ENCODE results near the gene TBL1X.

DNA sequence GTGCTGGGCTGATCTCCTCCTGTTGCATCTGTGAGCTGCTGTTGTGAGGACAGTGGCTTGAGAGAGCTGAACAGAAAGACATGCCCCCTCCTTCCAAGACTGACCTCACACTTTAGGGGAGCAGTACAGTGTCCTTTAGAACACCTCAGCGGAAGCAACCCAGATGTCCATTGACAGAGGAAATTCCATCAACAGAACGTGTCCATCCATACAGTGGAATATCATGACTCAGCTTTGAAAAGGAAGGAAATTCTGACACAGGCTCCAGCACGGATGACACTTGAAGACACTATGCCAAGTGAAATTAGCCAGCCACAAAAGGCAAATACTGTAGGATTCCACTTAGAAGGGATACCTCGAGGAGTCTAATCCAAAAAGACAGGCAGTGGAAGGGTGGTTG is 197.3 kb downstream of the TBL1X start:
- TF ChIP-seq, protein P1, sequence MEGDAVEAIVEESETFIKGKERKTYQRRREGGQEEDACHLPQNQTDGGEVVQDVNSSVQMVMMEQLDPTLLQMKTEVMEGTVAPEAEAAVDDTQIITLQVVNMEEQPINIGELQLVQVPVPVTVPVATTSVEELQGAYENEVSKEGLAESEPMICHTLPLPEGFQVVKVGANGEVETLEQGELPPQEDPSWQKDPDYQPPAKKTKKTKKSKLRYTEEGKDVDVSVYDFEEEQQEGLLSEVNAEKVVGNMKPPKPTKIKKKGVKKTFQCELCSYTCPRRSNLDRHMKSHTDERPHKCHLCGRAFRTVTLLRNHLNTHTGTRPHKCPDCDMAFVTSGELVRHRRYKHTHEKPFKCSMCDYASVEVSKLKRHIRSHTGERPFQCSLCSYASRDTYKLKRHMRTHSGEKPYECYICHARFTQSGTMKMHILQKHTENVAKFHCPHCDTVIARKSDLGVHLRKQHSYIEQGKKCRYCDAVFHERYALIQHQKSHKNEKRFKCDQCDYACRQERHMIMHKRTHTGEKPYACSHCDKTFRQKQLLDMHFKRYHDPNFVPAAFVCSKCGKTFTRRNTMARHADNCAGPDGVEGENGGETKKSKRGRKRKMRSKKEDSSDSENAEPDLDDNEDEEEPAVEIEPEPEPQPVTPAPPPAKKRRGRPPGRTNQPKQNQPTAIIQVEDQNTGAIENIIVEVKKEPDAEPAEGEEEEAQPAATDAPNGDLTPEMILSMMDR (conservative IDR thresholded peaks at IDR 0.05; ENCODE audit: low read depth in 2 of 2): no peak
- TF ChIP-seq, protein P2, sequence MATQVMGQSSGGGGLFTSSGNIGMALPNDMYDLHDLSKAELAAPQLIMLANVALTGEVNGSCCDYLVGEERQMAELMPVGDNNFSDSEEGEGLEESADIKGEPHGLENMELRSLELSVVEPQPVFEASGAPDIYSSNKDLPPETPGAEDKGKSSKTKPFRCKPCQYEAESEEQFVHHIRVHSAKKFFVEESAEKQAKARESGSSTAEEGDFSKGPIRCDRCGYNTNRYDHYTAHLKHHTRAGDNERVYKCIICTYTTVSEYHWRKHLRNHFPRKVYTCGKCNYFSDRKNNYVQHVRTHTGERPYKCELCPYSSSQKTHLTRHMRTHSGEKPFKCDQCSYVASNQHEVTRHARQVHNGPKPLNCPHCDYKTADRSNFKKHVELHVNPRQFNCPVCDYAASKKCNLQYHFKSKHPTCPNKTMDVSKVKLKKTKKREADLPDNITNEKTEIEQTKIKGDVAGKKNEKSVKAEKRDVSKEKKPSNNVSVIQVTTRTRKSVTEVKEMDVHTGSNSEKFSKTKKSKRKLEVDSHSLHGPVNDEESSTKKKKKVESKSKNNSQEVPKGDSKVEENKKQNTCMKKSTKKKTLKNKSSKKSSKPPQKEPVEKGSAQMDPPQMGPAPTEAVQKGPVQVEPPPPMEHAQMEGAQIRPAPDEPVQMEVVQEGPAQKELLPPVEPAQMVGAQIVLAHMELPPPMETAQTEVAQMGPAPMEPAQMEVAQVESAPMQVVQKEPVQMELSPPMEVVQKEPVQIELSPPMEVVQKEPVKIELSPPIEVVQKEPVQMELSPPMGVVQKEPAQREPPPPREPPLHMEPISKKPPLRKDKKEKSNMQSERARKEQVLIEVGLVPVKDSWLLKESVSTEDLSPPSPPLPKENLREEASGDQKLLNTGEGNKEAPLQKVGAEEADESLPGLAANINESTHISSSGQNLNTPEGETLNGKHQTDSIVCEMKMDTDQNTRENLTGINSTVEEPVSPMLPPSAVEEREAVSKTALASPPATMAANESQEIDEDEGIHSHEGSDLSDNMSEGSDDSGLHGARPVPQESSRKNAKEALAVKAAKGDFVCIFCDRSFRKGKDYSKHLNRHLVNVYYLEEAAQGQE (IDR thresholded peaks at IDR 0.05; ENCODE audit: unreplicated experiment): no peak
- TF ChIP-seq EZH2 (IDR thresholded peaks at IDR 0.05; ENCODE audit: low read depth, unreplicated experiment): no peak
- TF ChIP-seq, protein P3, sequence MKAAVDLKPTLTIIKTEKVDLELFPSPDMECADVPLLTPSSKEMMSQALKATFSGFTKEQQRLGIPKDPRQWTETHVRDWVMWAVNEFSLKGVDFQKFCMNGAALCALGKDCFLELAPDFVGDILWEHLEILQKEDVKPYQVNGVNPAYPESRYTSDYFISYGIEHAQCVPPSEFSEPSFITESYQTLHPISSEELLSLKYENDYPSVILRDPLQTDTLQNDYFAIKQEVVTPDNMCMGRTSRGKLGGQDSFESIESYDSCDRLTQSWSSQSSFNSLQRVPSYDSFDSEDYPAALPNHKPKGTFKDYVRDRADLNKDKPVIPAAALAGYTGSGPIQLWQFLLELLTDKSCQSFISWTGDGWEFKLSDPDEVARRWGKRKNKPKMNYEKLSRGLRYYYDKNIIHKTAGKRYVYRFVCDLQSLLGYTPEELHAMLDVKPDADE (IDR thresholded peaks at IDR 0.05): no peak
- TF ChIP-seq POLR2AphosphoS5 (IDR thresholded peaks at IDR 0.05; ENCODE audit: low read depth): no peak
- TF ChIP-seq EZH2phosphoT487 (IDR thresholded peaks at IDR 0.05; ENCODE audit: unreplicated experiment): no peak
- TF ChIP-seq CREB1 (CRISPR knock-in tag; IDR thresholded peaks at IDR 0.05; ENCODE audit: low read depth): no peak
- TF ChIP-seq STAT1 (IDR thresholded peaks at IDR 0.05; ENCODE audit: unreplicated experiment): no peak
- no peak for TF ChIP-seq JUNB (IDR thresholded peaks at IDR 0.05; ENCODE audit: unreplicated experiment)
- TF ChIP-seq NANOG (IDR thresholded peaks at IDR 0.05; ENCODE audit: borderline replicate concordance): no peak

All from GM23338 (cell line).